Measurements from ENCODE around the gene HNRNPL. TPM values are rescaled to one million over a fixed set of nuclear protein-coding genes. Genes with fewer than 3 reads are reported as not detected.

The HNRNPL gene
- total RNA-seq, 1 experiment from 2014 or later = 443 TPM

GRCh38 chr19:38844093-38844686, 5.6 kb downstream of the HNRNPL start:
- Mint-ChIP-seq H3K36me3 (ENCODE audit: insufficient read depth, unreplicated experiment) (peaks cover 100% of the 10 kb centered on the region), H3K9me3 (ENCODE audit: unreplicated experiment) (no peaks in the 10 kb centered on the region), H3K4me3 (ENCODE audit: unreplicated experiment) (no peak overlapping the region), H3K27ac (ENCODE audit: unreplicated experiment) (peak overlapping the region; percentile 14), H3K27me3 (ENCODE audit: insufficient read depth, unreplicated experiment) (no peaks in the 10 kb centered on the region), H3K4me1 (ENCODE audit: low read depth, unreplicated experiment) (peaks cover 33% of the 10 kb centered on the region)
- ChIA-PET CTCF (interaction anchor here (0.6 kb wide), 1 partner anchor 326 kb away, joined by 3 read pairs; no protein-coding TSS in a partner anchor), POLR2A (interaction anchor here (0.6 to 1.2 kb wide), 3 partner anchors 16 to 86 kb away, joined by 3 to 4 read pairs (median 4); partner anchors contain the start of genes MRPS12, NFKBIB, SARS2 and SIRT2)
- BruUV-seq (replicated peaks) = no TSS peak
- Histone ChIP-seq H3K9me3 (no peaks in the 10 kb centered on the region), H3K36me3 (ENCODE audit: control insufficient read depth, insufficient read depth, low read length) (peaks cover 39% of the 10 kb centered on the region), H3K4me3 (ENCODE audit: low read depth, low read length) (no peak overlapping the region), H3K4me1 (peaks cover 18% of the 10 kb centered on the region), H3K27me3 (replicated peaks; ENCODE audit: control insufficient read depth, insufficient read depth, low read length) (no peaks in the 10 kb centered on the region)
- intact Hi-C loops (cut with micrococcal nuclease; ENCODE audit: unreplicated experiment) = no loop called here
- TF ChIP-seq, protein P1, sequence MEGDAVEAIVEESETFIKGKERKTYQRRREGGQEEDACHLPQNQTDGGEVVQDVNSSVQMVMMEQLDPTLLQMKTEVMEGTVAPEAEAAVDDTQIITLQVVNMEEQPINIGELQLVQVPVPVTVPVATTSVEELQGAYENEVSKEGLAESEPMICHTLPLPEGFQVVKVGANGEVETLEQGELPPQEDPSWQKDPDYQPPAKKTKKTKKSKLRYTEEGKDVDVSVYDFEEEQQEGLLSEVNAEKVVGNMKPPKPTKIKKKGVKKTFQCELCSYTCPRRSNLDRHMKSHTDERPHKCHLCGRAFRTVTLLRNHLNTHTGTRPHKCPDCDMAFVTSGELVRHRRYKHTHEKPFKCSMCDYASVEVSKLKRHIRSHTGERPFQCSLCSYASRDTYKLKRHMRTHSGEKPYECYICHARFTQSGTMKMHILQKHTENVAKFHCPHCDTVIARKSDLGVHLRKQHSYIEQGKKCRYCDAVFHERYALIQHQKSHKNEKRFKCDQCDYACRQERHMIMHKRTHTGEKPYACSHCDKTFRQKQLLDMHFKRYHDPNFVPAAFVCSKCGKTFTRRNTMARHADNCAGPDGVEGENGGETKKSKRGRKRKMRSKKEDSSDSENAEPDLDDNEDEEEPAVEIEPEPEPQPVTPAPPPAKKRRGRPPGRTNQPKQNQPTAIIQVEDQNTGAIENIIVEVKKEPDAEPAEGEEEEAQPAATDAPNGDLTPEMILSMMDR (IDR thresholded peaks at IDR 0.05; ENCODE audit: insufficient read depth in 1 of 2, low read depth in 1 of 2, low read length in 1 of 2, severe bottlenecking in 1 of 2, unreplicated experiment in 1 of 2) = no peak
- DNase-seq = no peak

- no peak overlapping the region for H3K4me3 Mint-ChIP-seq (ENCODE audit: unreplicated experiment)
- Histone ChIP-seq H3K4me1 (peaks cover 24% of the 10 kb centered on the region), H3K4me3 (ENCODE audit: low read depth, low read length) (no peak overlapping the region), H3K9me3 (no peaks in the 10 kb centered on the region), H3K36me3 (ENCODE audit: control insufficient read depth, insufficient read depth, low read length) (peaks cover 39% of the 10 kb centered on the region), H3K27me3 (replicated peaks; ENCODE audit: control insufficient read depth, insufficient read depth, low read length) (no peaks in the 10 kb centered on the region)
- TF ChIP-seq, protein P1 (IDR thresholded peaks at IDR 0.05; ENCODE audit: insufficient read depth in 1 of 2, low read depth in 1 of 2, low read length in 1 of 2, severe bottlenecking in 1 of 2, unreplicated experiment in 1 of 2) = no peak
- H3K27ac Mint-ChIP-seq (ENCODE audit: unreplicated experiment) = no peak overlapping the region
- ChIA-PET CTCF (no interaction called here), POLR2A (no interaction called here)
- intact Hi-C loops (cut with micrococcal nuclease; ENCODE audit: unreplicated experiment) = no loop called here
- H3K36me3 Mint-ChIP-seq (ENCODE audit: insufficient read depth, unreplicated experiment) = peaks cover 100% of the 10 kb centered on the region
- no peaks in the 10 kb centered on the region for H3K27me3 Mint-ChIP-seq (ENCODE audit: insufficient read depth, unreplicated experiment)
- BruUV-seq (replicated peaks) = no TSS peak
- no peaks in the 10 kb centered on the region for H3K9me3 Mint-ChIP-seq (ENCODE audit: unreplicated experiment)
- H3K4me1 Mint-ChIP-seq (ENCODE audit: low read depth, unreplicated experiment) = peaks cover 32% of the 10 kb centered on the region
- no peak for DNase-seq
Measured at GRCh38 chr19:38843175-38843758, 6.5 kb downstream of the HNRNPL start.

GRCh38 chr19:38842439-38843174, 7.2 kb downstream of the HNRNPL start:
- DNase-seq = no peak
- Histone ChIP-seq H3K27me3 (replicated peaks; ENCODE audit: control insufficient read depth, insufficient read depth, low read length) (no peaks in the 10 kb centered on the region), H3K36me3 (ENCODE audit: control insufficient read depth, insufficient read depth, low read length) (peaks cover 39% of the 10 kb centered on the region), H3K4me1 (peaks cover 23% of the 10 kb centered on the region), H3K9me3 (no peaks in the 10 kb centered on the region), H3K4me3 (ENCODE audit: low read depth, low read length) (no peak overlapping the region)
- CTCF ChIA-PET = no interaction called here
- no TSS peak for BruUV-seq (replicated peaks)
- Mint-ChIP-seq H3K4me1 (ENCODE audit: low read depth, unreplicated experiment) (peaks cover 34% of the 10 kb centered on the region), H3K36me3 (ENCODE audit: insufficient read depth, unreplicated experiment) (peaks cover 100% of the 10 kb centered on the region), H3K27me3 (ENCODE audit: insufficient read depth, unreplicated experiment) (no peaks in the 10 kb centered on the region), H3K9me3 (ENCODE audit: unreplicated experiment) (no peaks in the 10 kb centered on the region), H3K27ac (ENCODE audit: unreplicated experiment) (peak overlapping the region; percentile 1), H3K4me3 (ENCODE audit: unreplicated experiment) (no peak overlapping the region)
- intact Hi-C loops (cut with micrococcal nuclease; ENCODE audit: unreplicated experiment) = no loop called here
- TF ChIP-seq, protein P1 (IDR thresholded peaks at IDR 0.05; ENCODE audit: insufficient read depth in 1 of 2, low read depth in 1 of 2, low read length in 1 of 2, severe bottlenecking in 1 of 2, unreplicated experiment in 1 of 2) = no peak
- POLR2A ChIA-PET = no interaction called here

Data from Caco-2 (cell line).